NT2/D1 (cell line): ENCODE data around the gene RPL37.
"Not testable (repeated sequence)": the region's sequence is repeated elsewhere in the genome, so short reads cannot be mapped to it uniquely, and the experiment has no call there.

ENCODE experiments used
- DNase-seq: peaks from one replicate; pipeline ENCODE4 v3.0.0-alpha.2; 2011; ENCODE audit warnings: low read depth, low spot score
- H3K27me3 ChIP-seq: 2 replicates; pipeline ENCODE4 v1.6.0; 2011; ENCODE audit warnings: mild to moderate bottlenecking; ENCODE audit not compliant: insufficient read length, insufficient read depth
- H3K36me3 ChIP-seq: 2 replicates; pipeline ENCODE4 v1.6.1; 2011; ENCODE audit warnings: mild to moderate bottlenecking, low read length, mixed read lengths; ENCODE audit not compliant: insufficient read depth, insufficient read length
- H3K4me1 ChIP-seq: 2 replicates; pipeline ENCODE4 v1.5.1; 2011; ENCODE audit not compliant: insufficient read depth, insufficient read length
- H3K4me3 ChIP-seq: 2 replicates; pipeline ENCODE4 v1.5.1; 2011; ENCODE audit warnings: low read depth; ENCODE audit not compliant: insufficient read length
- H3K9ac ChIP-seq: 2 replicates; pipeline ENCODE4 v1.6.0; 2011; ENCODE audit warnings: low read depth; ENCODE audit not compliant: insufficient read length
- H3K9me3 ChIP-seq: 2 replicates; pipeline ENCODE4 v1.5.1; 2011; ENCODE audit warnings: mild to moderate bottlenecking, low read length; ENCODE audit not compliant: insufficient read depth
- SUZ12 ChIP-seq: IDR thresholded peaks from 2 replicates; pipeline ENCODE4 v1.6.1; 2011; ENCODE audit not compliant: insufficient read length, insufficient read depth; ENCODE audit errors: extremely low read depth
- YY1 ChIP-seq: IDR thresholded peaks from 2 replicates; pipeline ENCODE4 v1.6.1; 2011; ENCODE audit not compliant: insufficient read length, insufficient read depth
- ZNF274 ChIP-seq: IDR thresholded peaks from 2 replicates; pipeline ENCODE4 v1.6.1; 2011; ENCODE audit warnings: mild to moderate bottlenecking, low read depth, low read length

Gene RPL37

DNA sequence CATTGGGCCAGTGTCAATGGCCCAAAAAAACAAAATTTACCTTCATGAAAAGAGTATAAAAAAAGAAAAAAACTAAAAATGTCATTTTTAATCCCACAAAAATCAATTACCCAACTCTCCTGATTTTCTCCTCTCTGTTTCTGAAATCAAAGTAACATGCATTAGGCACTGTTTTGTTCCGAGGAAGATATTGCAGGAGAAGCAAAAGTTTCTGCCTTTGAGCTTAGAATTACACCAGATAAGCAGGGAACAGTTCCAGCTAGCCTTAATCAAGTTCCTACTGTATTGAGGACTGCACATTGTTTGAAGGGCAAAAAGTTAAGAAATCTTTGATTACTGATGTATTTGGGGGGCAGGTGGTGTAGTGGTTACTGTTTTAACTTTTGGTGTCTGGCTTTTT is 35.8 kb downstream of the RPL37 start:
- TF ChIP-seq YY1, result no peak
- TF ChIP-seq ZNF274, result no peak
- TF ChIP-seq SUZ12, result no peak
- H3K9me3 ChIP-seq, result no peaks in the 10 kb centered on the region
- H3K36me3 ChIP-seq, result peaks cover 7% of the 10 kb centered on the region
- H3K4me1 ChIP-seq, result no peaks in the 10 kb centered on the region
- H3K27me3 ChIP-seq, result no peaks in the 10 kb centered on the region
- no peak for DNase-seq
- peak overlapping the region; percentile 47 for H3K4me3 ChIP-seq
- H3K9ac ChIP-seq, result peak overlapping the region; percentile 46

DNA sequence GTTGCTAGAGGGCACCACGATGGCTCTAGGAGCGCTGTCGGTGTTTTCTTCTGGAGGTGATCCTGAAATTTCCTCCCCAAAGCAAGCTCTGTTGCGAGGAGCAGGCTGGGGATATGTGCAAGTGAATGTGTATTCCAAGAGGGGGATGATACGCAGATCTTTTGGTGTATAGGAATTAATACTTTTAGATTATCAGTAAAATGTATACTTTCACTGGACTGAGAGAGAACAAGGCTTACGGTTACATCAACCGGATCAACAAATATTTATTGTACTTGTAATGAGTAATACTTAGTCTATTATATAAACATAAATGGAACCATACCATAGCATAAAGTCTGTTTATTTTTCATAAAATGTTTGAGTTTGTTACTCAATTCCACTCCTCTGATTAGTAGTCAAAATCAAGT is 36.2 kb downstream of the RPL37 start:
- no peaks in the 10 kb centered on the region for H3K27me3 ChIP-seq
- H3K36me3 ChIP-seq, result peaks cover 7% of the 10 kb centered on the region
- no peak for TF ChIP-seq YY1
- TF ChIP-seq ZNF274, result no peak
- no peak for TF ChIP-seq SUZ12
- no peaks in the 10 kb centered on the region for H3K9me3 ChIP-seq
- no peaks in the 10 kb centered on the region for H3K4me1 ChIP-seq
- H3K9ac ChIP-seq, result peak overlapping the region; percentile 75
- DNase-seq, result no peak
- peak overlapping the region; percentile 47 for H3K4me3 ChIP-seq

DNA sequence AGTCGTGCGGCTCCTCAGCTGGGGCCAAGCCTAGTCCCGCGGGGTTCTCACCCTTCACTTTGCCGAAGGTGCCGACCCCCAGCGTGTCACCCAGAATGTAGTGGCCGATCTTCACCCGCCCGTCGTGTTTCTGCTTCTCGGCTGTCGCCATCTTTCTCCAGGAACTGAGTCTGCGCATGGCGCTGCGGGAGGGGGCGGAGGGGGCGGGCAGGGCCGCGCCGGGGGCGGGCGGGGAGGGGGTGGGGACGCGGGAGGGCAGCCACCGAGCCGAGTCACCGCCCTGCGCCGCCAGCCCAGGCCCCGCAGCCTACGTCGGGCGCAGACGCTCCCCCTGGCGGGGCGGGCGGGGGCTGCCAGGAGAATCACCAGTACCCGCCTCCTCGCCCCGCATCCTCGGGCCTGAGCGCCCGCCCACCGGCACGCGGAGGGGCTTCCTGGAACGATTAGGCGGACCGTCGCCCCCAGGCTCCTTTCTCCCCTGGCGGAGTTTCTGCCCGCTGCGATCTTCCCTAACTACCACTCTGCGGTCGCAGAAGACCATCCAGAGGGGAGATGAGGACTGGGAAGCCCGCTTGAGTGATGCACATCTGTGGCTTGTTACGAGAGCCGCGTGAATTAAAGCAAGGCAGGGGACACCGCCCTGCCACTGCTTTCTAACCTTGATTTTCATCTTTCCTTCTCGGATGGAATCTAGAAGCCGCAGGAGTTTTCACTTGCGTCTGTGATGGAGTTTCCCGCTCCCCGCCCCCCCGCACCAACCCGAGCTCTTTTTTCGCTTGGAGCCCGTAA is 36.8 kb downstream of the RPL37 start, which contains the start of gene PRKAA1:
Gene PRKAA1, minus strand, starts transcription at position 363 of the 789 bp plus-strand sequence. Its CDS starts 185 bp downstream, at position 178.
- Histone ChIP-seq H3K9ac (peak within 1 kb of the TSS; percentile 89), H3K27me3 (no peaks in the 10 kb centered on the region), H3K4me1 (no peaks in the 10 kb centered on the region), H3K9me3 (no peaks in the 10 kb centered on the region), H3K36me3 (peaks cover 7% of the 10 kb centered on the region), H3K4me3 (peak within 1 kb of the TSS; percentile 80)
- DNase-seq, result peak; percentile 72
- TF ChIP-seq ZNF274 (no peak), SUZ12 (no peak), YY1 (peak; percentile 57)

DNA sequence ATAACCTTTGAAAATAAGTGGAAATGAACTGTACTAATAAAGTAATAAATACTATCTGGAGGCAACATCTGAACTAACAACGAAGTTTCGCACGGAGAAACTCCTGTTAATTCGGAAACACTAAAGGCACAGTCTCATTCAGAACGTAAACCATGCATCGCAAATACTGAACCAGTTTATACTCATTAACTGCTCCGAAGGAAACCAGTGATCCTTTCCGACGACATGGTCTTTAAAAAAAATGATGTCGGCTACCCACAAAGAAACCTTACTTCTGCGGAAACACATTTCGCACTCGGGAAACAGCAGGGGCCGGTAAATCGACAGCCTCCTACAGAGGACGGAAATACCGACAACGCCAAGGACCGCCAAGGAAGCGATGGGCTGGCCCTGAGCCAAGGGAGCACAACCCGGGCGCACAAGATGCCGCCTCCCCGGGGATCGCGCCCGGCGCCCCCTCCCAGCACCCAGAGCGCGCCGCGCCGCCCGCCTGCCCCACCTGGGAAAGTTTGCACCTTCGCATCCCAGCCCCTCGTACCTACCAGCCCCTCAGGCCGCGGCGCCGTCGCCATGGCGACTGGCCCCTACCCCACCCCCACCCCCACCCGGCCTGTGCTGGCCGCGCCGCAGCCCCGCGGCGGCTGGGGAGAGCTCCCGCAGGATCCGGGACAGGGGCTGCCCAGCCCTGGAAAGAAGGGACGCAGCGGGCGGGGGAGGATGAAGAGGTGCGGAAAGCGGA is 37.6 kb downstream of the RPL37 start:
- Histone ChIP-seq H3K4me3 (peak overlapping the region; percentile 80), H3K9ac (peak overlapping the region; percentile 89), H3K27me3 (no peaks in the 10 kb centered on the region), H3K4me1 (no peaks in the 10 kb centered on the region), H3K36me3 (peaks cover 7% of the 10 kb centered on the region), H3K9me3 (no peaks in the 10 kb centered on the region)
- TF ChIP-seq ZNF274 (no peak), SUZ12 (no peak), YY1 (no peak)
- peak; percentile 9 for DNase-seq

DNA sequence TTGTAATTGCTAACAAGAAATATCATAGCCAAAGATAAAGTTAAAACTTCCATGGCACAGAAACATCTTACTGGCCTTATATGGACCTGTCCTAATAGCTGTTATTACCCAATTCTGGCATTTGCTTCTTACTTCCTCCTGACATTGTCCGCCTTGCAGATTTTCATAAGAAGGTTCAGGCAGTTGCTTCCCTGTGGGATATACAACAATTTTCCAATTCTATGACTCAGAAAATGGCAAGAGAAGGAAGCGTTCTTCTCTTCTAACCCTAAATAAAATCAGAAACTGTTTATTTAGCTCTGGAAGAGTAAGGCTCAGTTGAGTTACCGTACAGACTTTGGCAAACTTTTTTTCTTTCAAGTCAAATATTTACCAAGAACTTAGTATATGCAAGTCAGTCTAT is 38.5 kb downstream of the RPL37 start:
- H3K9ac ChIP-seq, result no peak overlapping the region
- no peaks in the 10 kb centered on the region for H3K27me3 ChIP-seq
- H3K9me3 ChIP-seq, result no peaks in the 10 kb centered on the region
- H3K36me3 ChIP-seq, result peaks cover 7% of the 10 kb centered on the region
- peak overlapping the region; percentile 80 for H3K4me3 ChIP-seq
- no peak for DNase-seq
- TF ChIP-seq ZNF274 (no peak), SUZ12 (no peak), YY1 (no peak)
- no peaks in the 10 kb centered on the region for H3K4me1 ChIP-seq

DNA sequence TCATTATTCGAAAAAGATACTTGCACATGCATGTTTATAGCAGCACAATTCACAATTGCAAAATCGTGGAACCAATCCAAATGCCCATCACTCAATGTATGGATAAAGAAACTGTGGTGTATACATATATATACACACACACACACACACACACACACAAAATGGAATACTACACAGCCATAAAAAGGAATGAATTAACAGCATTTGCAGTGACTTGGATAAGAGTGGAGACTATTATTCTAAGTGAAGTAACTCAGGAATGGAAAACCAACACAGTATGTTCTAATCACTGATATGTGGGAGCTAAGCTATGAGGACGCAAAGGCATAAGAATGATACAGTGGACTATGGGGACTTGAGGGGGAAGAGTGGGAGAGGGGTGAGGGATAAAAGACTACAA is 40.1 kb downstream of the RPL37 start:
- H3K4me1 ChIP-seq, H3K27me3 ChIP-seq, H3K4me3 ChIP-seq, DNase-seq, H3K9ac ChIP-seq, H3K36me3 ChIP-seq, H3K9me3 ChIP-seq: not testable (repeated sequence)

DNA sequence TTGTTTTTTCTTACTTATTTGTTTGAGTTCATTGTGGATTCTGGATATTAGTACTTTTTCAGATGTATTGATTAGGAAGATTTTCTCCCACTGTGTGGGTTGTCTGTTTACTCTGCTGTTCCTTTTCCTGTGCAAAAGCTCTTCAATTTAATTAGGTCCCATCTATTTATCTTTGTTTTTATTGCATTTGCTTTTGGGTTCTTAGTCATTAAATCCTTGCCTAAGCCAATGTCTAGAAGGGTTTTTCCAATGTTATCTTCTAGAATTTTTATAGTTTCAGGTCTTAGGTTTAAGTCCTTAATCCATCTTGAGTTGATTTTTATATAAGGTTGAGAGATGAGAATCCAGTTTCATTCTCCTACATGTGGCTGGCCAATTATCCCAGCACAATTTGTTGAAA is 40.7 kb downstream of the RPL37 start:
- H3K9ac ChIP-seq, result not testable (repeated sequence)

DNA sequence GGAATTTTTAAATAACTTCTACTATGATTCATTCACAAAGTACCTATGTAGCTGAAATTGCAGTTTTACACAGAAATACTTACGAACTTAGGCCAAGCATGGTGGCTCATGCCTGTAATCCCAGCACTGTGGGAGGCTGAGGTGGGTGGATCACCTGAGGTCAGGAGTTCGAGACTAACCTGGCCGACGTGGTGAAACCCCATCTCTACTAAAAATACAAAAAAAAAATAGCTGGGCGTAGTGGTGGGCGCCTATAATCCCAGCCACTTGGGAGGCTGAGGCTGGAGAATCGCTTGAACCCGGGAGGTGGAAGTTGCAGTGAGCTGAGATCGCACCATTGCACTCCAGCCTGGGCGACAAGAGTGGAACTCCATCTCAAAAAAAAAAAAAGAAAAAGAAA is 42.3 kb downstream of the RPL37 start:
- peaks cover 11% of the 10 kb centered on the region for H3K36me3 ChIP-seq
- DNase-seq, H3K9ac ChIP-seq, H3K27me3 ChIP-seq, H3K4me3 ChIP-seq, H3K9me3 ChIP-seq, H3K4me1 ChIP-seq: not testable (repeated sequence)

More for the DNA sequence above, 40.7 kb downstream of the RPL37 start:
- H3K27me3 ChIP-seq, H3K4me1 ChIP-seq, DNase-seq, H3K36me3 ChIP-seq, H3K9me3 ChIP-seq, H3K4me3 ChIP-seq: not testable (repeated sequence)
